ENCODE data around the gene PKD1. TPM values are rescaled to one million over a fixed set of nuclear protein-coding genes. Genes with fewer than 3 reads are reported as not detected.

The PKD1 gene
- total and polyA plus RNA-seq, 2 of the 13 experiments (the other 11 are each of a cell fraction or from before 2014, with no cell fraction given) = 22.1 to 23.0 TPM

DNA sequence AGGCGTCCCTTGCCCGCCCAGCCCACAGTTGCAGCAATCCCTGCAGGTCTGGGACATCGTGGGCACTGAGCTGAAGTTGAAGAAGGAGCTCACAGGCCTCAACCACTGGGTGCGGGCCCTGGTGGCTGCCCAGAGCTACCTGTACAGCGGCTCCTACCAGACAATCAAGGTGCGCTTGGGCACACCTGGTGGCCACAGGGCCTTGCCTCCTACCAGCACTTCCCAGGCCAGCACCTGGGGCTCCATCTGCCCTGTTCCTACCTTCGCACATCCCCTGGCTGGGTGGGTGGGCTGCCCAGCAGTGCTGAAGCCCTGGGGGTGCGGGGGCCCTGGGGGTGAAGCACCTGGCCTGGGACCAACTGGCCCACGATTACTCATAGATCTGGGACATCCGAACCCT, 39.8 kb upstream of the PKD1 start:
- CTCF ChIA-PET (ENCODE audit: low intra/inter-chr PET ratio, low total read pairs) = no interaction called here
- ATAC-seq (peak; percentile 3; the same call in 1 of the 3 replicates), FAIRE-seq (no peak), DNase-seq (ENCODE audit: low spot score) (no peak)
- POLR2A ChIA-PET = no interaction called here
- Histone ChIP-seq H3K27me3 (ENCODE audit: control insufficient read depth in 1 of 2, insufficient read depth in 2 of 2, low read length in 2 of 2) (no peaks in the 10 kb centered on the region), H3K4me3 (replicated peaks in 1 of 3; ENCODE audit: insufficient read depth in 1 of 3, low read depth in 2 of 3, low read length in 3 of 3) (no peak overlapping the region), H4K20me1 (ENCODE audit: insufficient read depth, low read length) (no peaks in the 10 kb centered on the region), H3K9ac (ENCODE audit: insufficient read depth, low read depth, low read length) (no peak overlapping the region), H3K9me3 (ENCODE audit: low read length) (no peaks in the 10 kb centered on the region), H3K4me1 (ENCODE audit: insufficient read depth, low read length) (no peaks in the 10 kb centered on the region), H3K79me2 (ENCODE audit: insufficient read depth, low read length) (no peaks in the 10 kb centered on the region), H3K36me3 (replicated peaks in 1 of 2; ENCODE audit: control insufficient read depth in 1 of 2, insufficient read depth in 2 of 2, low read length in 2 of 2) (peaks cover 10 to 26% of the 10 kb centered on the region in 2 experiments; a peak in 2 of 5 replicates), H2AFZ (ENCODE audit: low read length) (no peak overlapping the region), H3K4me2 (ENCODE audit: low read depth, low read length) (no peak overlapping the region), H3K27ac (ENCODE audit: extremely low read length, insufficient read depth, low read length) (no peak overlapping the region)
- in situ Hi-C loops (cut with HindIII; ENCODE audit: extremely low pct_ligation_motif_present, low pct_unique_long_range_greater_than_20kb) (no loop called here), intact Hi-C loops (cut with micrococcal nuclease; ENCODE audit: unreplicated experiment) (no loop called here)
- BruUV-seq (replicated peaks) = no TSS peak
- TF ChIP-seq ZNF20 (CRISPR knock-in tag; IDR thresholded peaks at IDR 0.05) = no peak
- no peak for TF ChIP-seq ZNF737 (CRISPR knock-in tag; IDR thresholded peaks at IDR 0.05; ENCODE audit: borderline replicate concordance)
- no peak for TF ChIP-seq STAT6 (CRISPR knock-in tag; IDR thresholded peaks at IDR 0.05; ENCODE audit: borderline replicate concordance)
- peak; percentile 10 for TF ChIP-seq AGO2 (optimal IDR thresholded peaks at IDR 0.05; ENCODE audit: low read depth, low read length)
- no peak for TF ChIP-seq SIX1 (CRISPR knock-in tag; IDR thresholded peaks at IDR 0.05; ENCODE audit: borderline replicate concordance)
- 89% methylated on average over 3 of the region's 10 CpGs for WGBS (ENCODE audit: low lambda C conversion rate)
